GM12873 (cell line): ENCODE measurements around the gene TPRA1.
A peak's percentile ranks its signal among the peaks of the same experiment; 100 is the strongest.

Source experiments
- CTCF ChIP-seq: IDR thresholded peaks from 2 replicates; pipeline ENCODE4 v1.5.1; 2012; ENCODE audit warnings: low read depth, mild to moderate bottlenecking, moderate library complexity, low read length, control low read depth; ENCODE audit not compliant: insufficient read depth; ENCODE audit errors: missing control alignments

TPRA1 gene

GRCh38 chr3:127590593-127591465 lies at the start of gene TPRA1:
Gene TPRA1 (minus strand): TSS chr3:127590733. CDS start chr3:127580146, 10,587 bp downstream.
- TF ChIP-seq CTCF = peak; percentile 47

GRCh38 chr3:127640042-127640355 lies 49.5 kb upstream of the TPRA1 start:
- TF ChIP-seq CTCF = no peak

GRCh38 chr3:127639173-127640041 lies 48.9 kb upstream of the TPRA1 start:
- TF ChIP-seq CTCF = no peak

GRCh38 chr3:127637971-127638370 lies 47.4 kb upstream of the TPRA1 start:
- TF ChIP-seq CTCF = no peak

GRCh38 chr3:127637546-127637945 lies 47.0 kb upstream of the TPRA1 start:
- TF ChIP-seq CTCF = peak; percentile 9

DNA sequence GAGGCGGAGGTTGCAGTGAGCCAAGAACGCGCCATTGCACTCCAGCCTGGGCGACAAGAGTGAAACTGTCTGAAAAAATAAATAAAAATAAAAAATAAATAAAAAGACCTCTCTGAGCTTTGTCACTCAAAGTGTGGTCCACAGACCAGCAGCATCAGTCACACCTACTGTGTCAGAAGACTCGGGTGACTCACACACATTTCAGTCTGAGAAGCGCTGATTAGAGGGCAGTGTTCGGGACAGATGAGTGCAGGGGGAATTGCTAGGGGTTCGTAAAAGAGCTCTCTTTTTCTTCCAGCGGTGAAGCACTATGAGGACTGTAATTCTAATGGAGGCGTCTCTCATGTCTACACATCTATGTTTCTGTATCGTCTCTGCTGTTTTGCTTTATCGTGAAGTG lies 44.1 kb upstream of the TPRA1 start:
- TF ChIP-seq CTCF = no peak
